GM21447 (cell line): ENCODE measurements around the gene IFT20.

Experiments used
- ATAC-seq: cut with Tn5 transposase; IDR thresholded peaks from one replicate; pipeline ENCODE4 v1.9.1; 2021; ENCODE audit not compliant: unreplicated experiment

The IFT20 gene

DNA sequence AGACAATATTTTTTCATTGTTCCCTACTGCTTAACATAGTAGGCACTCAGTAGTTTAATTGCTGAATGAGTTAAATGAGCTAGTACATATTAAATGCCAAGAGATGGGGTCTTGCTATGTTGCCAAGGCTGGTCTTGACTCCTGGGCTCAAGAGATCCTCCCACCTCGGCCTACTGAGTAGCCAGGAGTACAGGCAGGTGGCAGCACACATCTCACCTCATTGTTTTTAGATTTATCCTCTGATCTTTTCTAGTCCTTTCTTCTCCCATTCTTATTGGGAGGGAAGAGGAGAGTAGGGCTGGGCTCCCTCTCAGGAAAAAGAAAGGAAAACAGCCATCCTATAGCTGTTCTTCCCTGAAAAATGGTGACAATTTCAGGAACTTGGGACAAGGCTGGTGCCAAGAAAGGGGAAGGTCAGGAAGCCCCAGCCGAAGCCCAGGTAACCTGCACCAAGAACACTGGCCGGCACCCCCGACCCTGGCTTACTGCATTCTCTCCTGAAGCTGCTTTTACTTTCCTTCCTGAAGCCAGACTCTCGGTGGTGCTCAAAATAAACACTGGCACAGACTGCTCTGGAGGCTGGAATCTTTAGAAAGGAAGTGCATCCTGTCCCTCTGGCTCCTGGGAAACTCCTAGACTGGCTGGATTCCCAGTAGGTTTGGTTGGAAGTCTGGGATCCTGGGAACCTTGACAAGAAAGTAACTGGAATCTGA is 2.9 kb upstream of the IFT20 start:
- ATAC-seq: no peak

DNA sequence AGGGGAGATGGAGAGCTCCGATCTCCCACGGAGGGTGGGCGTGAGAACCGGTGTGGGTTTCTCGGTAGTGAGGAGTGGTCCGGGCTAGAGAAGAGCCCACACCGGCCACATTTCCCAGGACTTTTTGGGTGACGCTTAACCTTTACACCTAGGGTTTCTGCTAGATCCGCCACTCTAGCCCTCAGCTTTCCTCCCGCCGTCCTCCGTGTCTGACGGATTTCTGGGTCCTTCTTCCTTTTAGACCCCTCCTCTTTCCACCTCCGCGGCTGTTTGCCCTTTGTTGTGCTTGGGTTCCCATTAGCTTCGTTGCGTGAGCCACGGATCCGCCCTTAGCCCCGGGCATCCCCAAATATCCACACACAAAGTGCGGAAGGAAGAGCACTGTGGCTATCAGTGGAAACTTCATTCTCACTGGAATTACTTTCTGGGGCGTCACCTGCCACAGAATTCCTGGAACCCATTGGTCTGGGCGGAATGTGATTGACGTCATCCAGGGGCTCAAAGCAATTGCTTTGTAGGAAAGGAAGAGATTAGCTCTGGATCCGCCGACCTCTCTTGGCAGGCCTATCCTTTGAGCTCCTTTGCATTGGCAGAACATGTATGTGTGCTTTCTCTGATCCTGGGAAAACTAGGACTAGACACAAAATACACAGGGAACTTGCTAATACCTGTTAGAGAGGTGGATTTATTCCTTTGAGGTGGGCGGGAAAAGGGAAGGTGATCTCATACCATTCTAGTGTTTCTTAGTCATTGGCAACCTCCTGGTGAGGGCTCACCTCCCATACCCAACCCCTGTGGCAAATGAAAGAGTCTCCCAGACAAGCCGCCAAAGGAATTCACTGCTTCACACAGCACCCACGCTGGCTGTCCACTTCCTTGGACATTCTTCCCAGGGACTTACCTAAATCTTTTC is 943 bp upstream of the IFT20 start:
- ATAC-seq: peak; percentile 6

DNA sequence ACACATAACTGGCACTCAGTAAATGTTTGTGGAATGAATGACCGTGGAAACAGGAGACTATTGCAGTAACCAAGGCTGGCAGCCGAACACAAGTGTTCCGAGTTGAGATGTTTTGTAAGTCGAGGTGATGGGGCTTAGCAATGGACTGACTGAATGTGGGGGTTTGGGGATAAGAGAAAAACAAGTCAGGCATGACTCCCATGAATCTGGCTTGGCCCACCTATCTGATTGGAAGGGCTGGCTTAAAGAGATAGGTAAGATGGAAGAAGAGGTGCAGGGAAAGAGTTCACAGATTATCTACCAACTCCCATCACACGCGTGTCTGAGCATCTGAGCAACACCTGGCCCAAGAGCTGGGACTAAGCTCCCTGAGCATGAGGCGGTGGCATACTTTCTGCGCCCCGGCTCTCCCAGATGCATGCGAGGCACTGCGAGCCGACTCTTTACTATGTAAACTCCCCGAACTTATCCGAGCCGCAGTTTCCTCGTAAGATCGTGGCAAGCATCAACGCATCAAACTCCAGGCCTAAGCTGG is 539 bp downstream of the IFT20 start:
- no peak for ATAC-seq

DNA sequence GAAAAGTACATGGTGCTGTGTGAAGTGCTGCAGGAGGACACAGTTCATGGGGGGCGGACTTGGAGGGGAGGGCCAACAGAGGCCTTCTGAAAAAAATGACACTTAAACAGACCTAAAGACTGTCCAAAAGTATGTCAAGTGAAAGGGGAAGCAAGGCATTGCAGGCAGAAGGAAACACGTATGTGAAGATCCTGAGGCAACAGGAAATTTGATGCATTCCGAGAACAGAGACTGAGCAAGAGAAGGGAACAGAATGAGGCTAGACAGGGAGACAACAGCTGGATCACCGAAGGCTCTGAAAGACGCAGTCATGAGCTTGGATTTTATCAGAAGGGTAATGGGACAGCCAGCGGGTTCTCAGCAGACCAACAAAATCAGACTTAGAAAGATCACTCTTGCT is 1.1 kb downstream of the IFT20 start:
- no peak for ATAC-seq

DNA sequence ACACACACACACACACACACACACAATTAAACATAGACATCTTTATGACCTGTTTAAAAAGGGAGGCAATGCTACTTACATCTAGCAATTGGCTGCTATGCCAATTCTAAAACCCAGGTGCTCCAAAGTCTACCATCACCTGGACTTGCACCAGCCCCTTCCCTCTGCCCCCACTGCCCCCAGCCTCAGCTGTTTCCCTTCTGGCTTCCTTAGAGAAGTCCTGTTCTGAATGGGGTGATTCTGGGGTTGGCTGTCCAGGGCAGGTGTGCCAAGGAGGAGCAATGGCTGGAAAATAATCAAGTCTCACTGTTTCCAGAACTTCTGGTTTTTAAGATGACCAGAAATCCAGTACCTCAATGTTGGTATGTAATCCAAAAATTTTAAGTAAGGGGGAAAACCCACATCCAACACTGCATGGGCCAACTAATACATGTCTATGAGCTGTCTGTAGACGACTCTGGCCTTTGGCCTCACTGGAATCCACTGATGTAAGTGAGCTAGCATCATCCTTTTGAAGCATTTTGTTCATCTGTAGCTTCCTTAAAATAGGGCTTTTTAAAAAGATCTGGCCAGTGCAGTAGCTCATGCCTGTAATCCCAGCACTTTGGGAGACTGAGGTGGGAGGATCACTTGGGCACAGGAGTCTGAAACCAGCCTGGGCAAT is 2.1 kb downstream of the IFT20 start:
- no peak for ATAC-seq

DNA sequence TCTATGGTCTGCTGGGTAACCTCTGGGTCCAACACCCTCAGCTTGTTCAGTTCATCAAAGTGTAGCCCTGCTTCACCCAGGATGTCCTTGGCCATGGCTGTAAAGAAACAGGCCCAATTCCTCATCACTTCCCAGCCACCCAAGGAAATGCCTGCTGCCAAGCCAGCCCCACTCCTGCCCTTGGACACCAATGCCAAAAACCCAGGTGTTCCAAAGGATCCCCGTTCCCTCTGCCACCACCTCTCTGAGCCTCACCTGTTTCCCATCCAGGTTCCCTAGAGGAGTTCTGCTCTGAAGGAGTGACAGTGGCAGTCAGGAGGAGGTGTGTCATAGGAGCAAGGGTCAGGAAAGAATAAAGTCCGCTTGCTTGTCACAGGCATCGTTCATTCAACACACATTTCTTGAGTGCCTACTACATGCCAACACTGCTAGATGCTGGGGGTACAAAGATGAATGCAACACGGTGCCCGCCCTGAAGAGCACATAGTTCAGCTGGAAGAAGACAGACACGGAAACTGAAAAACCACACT is 3.3 kb downstream of the IFT20 start:
- no peak for ATAC-seq

DNA sequence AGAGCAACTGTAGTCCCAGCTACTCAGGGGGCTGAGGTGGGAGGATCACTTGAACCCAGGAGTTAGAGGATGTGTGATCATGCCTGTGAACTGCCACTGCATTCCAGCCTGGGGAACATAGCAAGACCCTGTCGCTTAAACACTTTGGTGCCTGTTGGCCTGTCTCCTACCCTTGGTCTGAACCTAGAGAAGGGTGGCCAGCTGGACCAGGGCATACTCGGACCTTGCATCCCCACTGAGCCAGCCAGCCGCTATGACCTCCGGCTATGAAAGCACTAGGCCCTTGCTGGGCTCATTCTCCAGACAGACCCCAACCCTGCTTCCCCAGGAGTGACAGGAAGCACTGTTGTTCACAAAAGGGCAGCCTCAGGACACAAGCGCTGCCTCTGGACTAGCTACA is 4.6 kb downstream of the IFT20 start:
- ATAC-seq: no peak

DNA sequence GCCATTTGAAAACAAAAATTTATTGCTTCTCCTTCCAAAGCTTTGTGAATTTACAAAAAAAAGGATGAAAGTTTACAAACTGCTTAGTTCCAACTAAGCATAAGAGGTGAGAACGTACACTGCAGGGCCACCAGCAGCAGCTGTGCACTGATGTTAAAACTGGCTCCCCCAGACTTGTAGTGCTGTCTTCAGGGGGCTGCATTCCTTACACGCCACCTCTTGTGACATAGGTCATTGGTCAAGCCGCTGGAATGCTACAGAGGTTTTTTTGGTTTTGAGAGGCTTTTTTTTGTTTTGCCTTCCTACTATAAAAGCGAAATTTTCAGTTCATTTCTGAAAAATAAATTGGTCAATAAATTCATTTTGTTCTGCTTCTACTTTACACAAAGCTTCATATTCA is 6.9 kb downstream of the IFT20 start:
- ATAC-seq: no peak

DNA sequence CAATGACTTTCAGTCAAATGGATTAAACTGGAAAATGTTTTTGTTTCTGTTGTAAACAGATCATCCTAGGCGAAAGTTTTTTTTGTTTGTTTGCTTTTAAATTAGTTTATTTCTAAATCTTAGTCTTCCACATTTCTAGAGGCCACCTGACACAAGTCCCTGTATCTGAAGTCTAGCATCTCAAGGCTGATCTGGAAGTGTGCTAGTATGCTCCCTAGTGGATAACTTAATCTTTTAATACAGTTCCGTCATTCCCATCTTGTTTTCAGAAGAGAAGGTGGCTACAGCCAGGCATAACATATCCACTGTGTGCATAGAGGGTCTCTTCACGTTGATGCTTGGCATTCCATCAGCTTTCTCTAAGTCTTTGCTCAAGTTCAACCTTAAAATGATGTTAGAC is 7.6 kb downstream of the IFT20 start:
- no peak for ATAC-seq

DNA sequence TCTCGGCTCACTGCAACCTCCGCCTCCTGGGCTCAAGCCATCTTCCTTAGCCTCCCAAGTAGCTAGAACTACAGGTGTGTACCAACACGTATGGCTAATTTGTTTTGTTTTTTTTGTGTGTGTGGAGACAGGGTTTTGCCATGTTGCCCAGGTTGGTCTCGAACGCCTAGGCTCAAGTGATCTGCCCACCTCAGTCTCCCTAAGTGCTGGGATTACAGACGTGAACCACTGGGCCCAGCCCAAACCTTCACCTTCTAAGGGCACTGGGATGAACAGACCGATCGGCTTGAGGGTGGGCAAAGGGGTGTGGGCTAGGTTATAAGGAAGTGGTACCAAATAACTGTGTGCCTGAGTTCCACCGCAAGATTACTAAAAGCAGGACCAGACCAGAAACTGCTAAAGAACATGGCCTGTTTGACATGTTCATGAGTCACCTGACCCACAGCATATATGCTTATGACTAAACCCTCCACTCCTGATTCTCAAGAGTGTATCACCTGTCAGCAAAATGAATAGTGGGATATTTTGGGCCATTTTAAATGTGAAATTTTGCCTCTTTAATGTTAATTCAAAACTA is 8.2 kb downstream of the IFT20 start:
- ATAC-seq: peak; percentile 60

DNA sequence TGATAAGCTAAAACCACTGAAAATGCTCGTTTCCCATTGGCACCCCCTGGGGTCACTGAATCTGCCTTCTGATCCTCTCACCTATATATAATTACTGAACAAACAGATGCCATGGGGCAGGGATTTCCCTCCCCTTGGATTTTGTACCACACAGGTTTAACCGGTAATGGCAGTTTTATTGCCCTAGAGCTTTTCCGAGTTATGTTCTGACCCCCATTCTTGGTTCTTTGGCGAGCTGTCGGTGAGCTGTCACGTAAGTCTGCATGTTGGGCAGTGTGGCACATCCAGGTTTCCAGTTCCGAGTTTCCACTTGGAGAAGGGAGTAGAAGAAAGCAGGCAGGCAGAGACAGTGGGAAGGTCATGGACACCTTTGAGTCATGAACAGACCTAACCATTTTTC is 9.2 kb downstream of the IFT20 start:
- no peak for ATAC-seq

DNA sequence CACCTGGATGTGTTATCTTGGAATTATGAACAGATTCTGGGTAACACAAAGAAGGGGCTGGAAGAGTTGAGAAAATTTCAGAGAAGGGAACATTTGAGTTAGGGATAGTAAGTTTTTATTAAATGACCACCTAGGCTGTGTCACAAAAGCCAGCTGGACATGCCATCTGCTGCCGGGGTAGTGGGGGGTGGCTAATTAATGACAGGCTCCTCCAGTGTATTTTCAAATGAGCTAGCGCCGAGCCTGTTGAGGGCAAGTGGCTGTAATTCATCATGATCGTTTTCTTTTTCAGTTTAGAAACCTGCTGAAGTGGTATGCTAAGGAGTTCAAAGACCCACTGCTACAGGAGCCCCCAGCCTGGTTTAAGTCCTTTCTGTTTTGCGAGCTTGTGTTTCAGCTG is 10.1 kb downstream of the IFT20 start:
- no peak for ATAC-seq

DNA sequence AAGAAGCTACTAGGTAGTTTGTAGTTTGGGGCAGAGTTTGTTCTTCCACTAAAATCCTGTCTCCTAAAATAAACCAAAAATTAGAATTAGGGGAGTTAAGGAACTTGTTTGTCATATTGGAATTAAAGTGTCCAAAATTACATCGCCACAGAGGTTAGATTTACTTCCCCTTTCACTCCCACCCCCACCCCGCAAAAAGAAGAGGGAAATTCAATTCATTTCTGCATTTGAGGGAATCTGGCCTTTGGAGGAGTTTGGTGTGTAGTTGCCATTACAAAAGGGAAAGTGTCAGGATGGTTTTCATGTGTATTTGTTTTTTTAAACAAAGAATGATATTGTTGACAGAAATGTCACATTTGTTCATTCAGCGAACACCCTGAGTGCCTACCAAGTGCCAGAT is 10.5 kb downstream of the IFT20 start:
- ATAC-seq: no peak

DNA sequence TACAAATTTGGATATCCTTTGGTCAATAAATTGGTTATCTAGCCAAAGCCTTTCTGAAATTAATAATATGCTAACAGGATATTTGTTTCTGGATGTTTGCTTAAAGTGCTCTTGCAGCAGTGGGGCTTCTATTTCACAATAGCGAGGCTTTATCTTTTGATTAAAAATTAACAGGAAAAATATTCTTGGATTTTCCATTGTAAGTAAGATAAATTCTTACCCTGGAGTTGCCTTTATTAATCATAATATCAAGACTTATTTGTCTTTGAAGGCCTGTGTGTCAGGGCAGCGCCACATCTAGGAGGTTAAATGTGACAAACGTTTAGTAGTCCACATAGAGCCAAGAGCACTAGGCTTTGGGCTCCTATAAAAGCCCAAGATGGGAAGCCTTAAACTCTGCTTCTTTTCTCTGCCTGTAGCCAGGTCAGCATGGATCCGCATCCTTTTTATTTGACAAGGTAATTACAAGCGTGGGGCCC is 11.0 kb downstream of the IFT20 start:
- no peak for ATAC-seq

DNA sequence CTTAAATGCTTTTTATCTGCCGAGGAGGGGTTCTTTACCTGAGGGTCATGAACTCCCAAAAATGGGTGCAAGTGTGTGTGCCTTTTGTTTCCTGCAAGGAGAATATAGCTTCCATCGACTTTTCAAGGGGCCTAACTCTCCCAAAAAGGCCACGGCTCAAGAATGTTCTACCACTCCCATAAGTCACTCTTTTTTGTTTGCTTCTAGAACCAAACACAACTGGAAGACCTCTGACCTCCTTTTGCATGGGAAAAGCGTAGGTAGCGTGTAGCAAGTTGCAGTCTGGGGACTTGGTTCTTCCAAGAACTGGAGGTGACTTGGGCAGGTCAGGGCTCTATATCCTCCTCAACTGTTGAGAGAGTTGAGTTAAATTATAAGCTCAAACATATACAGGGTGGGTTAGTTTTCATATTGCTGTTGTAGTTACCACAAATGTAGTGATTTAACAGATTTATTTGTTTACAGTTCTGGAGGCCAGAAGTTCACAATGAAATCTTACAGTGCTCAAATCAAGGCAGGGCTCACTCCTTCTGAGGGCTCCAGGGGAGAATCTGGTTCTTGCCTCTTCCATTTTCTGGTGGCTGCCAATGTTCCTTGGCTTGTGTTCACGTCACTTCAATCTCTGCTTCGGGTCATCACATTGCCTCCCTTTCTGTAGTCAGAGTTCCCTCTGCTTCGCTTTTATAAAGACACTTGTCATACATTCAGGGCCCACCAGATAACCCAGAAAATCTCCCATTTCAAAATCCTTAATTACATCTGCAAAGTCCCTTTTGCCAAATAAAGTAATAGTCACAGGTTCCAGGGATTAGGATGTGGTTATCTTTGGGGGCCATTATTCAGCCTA is 14.8 kb downstream of the IFT20 start:
- ATAC-seq: no peak

DNA sequence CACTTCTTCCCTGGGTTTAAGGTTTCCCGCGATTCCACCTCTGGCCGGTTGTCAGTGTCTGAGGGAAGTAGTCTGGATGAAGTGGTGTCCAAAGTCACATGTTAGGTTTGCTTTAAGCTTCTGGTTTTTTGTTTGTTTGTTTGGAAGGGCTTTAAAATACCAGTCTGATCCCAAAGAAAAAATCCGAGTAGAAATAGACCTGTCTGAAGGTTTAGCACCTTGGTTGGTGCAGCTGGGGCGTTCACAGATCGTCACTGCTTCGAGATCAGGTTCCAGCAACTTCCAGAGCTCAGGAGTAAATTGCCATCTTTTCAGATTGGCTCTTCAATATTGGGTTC is 15.7 kb downstream of the IFT20 start:
- no peak for ATAC-seq

DNA sequence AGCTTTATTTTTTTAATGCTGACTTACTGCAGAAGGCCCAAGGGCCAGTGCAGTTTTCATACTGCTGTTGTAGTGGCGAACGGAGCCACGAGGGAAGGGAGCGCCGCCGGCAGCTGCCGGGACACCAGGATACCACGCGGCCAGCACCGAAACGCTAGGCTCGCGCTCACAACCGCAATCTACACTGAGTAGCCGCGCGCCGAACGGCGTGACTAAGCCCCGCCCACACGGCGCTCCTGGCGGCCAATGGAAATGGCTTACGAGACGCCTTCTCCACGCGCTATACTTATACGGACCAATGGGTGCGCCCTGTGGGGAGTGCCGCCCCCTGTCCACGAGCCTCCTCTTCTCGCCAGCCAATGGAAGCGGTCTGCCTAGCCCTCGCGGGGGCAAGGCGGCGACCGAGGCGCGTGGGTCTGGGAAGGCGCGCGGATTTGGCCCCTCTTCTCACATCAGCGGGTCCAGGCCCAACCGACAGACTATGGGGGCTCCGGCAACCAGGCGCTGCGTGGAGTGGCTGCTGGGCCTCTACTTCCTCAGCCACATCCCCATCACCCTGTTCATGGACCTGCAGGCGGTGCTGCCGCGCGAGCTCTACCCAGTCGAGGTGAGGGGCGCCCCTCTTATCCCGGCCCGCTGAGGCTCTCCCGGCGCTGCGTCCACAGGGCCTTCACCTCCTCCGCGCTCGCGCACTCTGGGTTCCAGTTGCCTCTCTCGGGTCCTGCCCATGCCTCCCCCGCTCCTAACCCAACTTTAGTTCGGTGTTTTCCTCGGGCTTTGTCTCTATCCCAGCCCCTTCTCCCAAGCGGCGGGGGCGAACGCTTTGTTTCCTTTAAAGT is 16.3 kb downstream of the IFT20 start, which contains the start of gene TMEM97:
Gene TMEM97 (plus strand): TSS at position 442 of the 839 bp plus-strand sequence. CDS start 40 bp downstream, at position 482.
- peak; percentile 95 for ATAC-seq

DNA sequence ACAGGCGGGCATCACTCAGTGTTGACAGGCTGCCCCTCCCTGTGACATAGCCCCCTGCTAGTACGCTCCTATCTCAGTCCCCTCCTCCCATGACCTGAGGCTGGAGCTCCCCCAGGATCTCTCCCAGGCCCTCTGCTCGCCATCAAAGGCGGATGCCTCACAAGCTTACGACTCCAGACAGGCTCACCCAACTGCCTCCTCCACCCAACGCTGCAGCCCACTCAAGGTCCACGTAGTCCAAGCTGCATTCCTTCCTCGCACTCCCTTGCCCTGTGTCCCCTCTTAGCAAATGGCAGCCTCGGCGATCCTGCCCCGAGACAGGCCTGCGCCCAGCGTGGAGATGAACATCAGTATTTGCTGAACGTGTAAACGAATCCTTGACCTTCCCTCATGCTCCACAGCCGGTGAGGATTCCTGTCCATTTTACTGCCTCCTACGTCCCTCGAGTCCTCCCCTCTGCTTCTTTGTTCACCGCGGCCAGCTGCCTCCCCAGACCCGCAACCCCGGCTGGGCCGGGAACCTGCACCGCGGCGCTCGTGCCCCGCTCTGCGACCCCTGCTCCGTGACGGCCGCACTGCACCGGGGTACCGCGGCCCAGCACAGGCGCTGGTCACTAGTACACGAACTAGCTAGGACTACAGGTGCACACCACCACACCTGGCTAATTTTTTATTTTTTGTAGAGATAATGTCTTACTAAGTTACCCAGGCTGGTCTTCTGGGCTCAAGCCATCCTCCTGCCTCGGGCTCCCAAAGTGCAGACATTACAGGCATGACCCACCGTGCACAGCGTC is 17.1 kb downstream of the IFT20 start:
- no peak for ATAC-seq
